HUES48 (cell line): ENCODE data around the gene DLG2.
A peak's percentile ranks its signal among the peaks of the same experiment; 100 is the strongest.

ENCODE experiments used
- H3K27ac ChIP-seq: one replicate; pipeline ENCODE4 v1.7.0; 2013; ENCODE audit warnings: low read depth, low read length, inconsistent platforms
- H3K27me3 ChIP-seq: 2 replicates; pipeline ENCODE4 v1.6.1; 2013; ENCODE audit warnings: mild to moderate bottlenecking, low read length; ENCODE audit not compliant: control insufficient read depth, insufficient read depth
- H3K36me3 ChIP-seq: 2 replicates; pipeline ENCODE4 v1.6.1; 2013; ENCODE audit warnings: low read length; ENCODE audit not compliant: control insufficient read depth, insufficient read depth
- H3K4me1 ChIP-seq: 2 replicates; pipeline ENCODE4 v1.6.1; 2013; ENCODE audit warnings: mild to moderate bottlenecking, low read length; ENCODE audit not compliant: control insufficient read depth, insufficient read depth
- H3K4me3 ChIP-seq: 2 replicates; pipeline ENCODE4 v1.5.1; 2013; ENCODE audit warnings: mild to moderate bottlenecking, low read depth, low read length
- H3K9ac ChIP-seq: 2 replicates; pipeline ENCODE4 v1.6.1; 2013; ENCODE audit warnings: mild to moderate bottlenecking, low read depth, low read length, moderate library complexity
- H3K9me3 ChIP-seq: 2 replicates; pipeline ENCODE4 v1.6.1; 2013; ENCODE audit warnings: low read length; ENCODE audit not compliant: control insufficient read depth, insufficient read depth

Gene DLG2

DNA sequence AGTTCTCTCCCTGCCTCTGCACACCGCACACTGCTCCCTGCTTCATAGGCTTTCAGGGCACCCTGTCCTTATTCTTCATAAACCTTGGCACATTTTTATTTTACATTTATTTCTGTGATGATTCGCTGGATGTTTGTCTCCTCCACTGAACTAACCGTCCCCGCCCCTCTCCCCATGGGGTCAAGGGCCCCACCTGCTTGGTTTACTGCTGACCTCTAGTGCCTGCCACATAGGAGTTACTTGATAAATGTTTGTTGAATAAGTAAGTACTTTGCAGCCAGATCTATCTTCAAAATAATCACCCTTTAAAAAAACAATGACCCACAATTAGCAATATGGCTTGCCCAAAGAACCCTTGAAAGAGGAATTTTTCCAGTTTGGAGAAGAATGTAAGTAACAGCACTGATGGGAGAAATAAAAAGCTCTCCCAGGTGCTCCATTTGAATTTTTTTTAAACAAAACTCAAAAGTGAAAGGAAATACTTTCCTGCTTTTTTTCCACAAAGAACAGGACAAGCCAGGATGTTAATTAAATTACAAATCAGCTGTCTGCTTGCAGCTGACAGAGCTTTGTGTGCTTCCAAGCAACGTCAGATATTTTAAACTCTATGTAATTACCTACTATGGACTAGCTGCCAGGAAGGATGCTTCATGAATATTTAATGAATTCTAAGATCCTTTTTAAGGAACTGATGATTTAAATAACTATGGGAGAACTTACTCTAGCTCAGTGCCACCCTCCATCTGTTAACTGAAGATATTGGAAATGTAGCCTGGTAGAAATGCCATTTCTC lies 1083.6 kb downstream of the DLG2 start:
- H3K27me3 ChIP-seq = no peaks in the 10 kb centered on the region
- peak overlapping the region; percentile 59 for H3K4me3 ChIP-seq
- peak overlapping the region; percentile 82 for H3K27ac ChIP-seq
- peak overlapping the region; percentile 72 for H3K9ac ChIP-seq
- no peaks in the 10 kb centered on the region for H3K36me3 ChIP-seq
- H3K9me3 ChIP-seq = no peaks in the 10 kb centered on the region
- H3K4me1 ChIP-seq = peaks cover 33% of the 10 kb centered on the region

DNA sequence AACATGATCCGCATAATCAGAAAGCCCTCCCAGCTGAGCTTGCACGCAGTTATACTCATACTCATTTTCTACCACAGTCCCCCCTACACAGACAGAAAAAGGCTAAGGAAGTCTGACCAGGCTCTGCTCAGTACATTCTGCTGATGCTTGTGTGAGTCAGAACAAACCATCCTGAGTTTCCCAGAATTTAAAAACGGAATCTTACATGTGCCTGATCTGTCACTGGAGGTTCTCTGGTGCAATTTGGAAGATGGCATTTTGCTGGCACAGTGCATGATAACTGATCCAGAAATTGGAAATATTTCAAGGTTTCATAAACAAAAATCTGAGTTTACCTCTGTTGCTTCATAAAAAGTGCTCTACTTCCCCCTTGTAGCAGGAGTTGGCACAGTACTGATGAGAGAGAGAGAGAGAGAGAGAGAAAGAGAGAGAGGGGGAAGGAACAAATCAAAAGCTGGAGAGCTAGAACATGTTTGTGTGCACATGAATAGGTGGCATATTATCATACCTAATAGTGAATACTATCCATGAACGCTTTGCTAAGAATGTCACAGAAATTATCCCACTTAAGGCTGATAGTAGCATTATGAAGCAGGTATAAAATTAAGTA lies 1085.3 kb downstream of the DLG2 start:
- no peaks in the 10 kb centered on the region for H3K9me3 ChIP-seq

DNA sequence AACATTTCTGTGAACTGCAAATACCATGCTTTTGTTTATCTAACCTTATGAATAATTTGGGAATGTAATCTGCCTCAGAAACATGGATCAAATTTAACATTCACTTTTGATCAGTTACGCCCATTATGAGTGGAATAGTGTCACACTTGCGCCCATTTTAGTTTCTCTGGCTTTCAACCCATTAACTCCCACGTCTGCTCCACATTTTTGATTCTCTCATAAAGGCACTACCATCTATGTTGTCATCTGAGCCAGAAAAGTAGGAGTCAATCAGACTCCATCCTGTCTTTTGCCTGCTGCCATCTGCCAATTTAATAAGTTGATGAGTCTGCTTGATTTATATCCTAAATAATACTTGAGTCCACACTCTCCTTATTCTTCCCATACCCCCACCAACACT lies 1090.7 kb downstream of the DLG2 start:
- H3K4me1 ChIP-seq = peaks cover 4% of the 10 kb centered on the region; the same call in 1 of the 2 replicates

More for the DNA sequence above, 1085.3 kb downstream of the DLG2 start:
- H3K27me3 ChIP-seq = no peaks in the 10 kb centered on the region
- H3K4me1 ChIP-seq = peaks cover 33% of the 10 kb centered on the region
- no peaks in the 10 kb centered on the region for H3K36me3 ChIP-seq
- no peak overlapping the region for H3K9ac ChIP-seq
- H3K27ac ChIP-seq = no peak overlapping the region
- H3K4me3 ChIP-seq = no peak overlapping the region

DNA sequence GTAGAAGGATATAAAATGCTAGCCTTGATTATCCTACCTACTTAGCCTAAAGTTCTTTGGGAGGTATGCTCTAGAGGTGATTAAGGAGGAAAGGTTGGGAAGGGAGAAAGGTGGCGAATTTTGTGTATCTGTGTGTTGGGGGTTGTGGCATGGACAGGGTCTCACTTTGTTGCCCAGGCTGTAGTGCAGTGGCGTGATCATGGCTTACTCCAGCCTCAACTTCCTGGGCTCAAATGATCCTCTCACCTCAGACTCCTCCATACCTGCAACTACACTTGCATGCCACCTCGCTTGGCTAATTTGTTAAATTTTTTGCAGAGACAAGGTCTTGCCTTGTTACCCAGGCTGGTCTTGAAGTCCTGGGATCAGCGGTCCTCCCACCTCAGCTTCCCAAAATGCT lies 1094.8 kb downstream of the DLG2 start:
- Histone ChIP-seq H3K9ac (no peak overlapping the region), H3K27ac (no peak overlapping the region), H3K9me3 (no peaks in the 10 kb centered on the region), H3K4me3 (no peak overlapping the region), H3K27me3 (no peaks in the 10 kb centered on the region), H3K36me3 (no peaks in the 10 kb centered on the region), H3K4me1 (peaks cover 8% of the 10 kb centered on the region)

More for the DNA sequence above, 1090.7 kb downstream of the DLG2 start:
- no peak overlapping the region for H3K9ac ChIP-seq
- H3K36me3 ChIP-seq = no peaks in the 10 kb centered on the region
- no peak overlapping the region for H3K4me3 ChIP-seq
- H3K27me3 ChIP-seq = no peaks in the 10 kb centered on the region
- H3K9me3 ChIP-seq = no peaks in the 10 kb centered on the region
- no peak overlapping the region for H3K27ac ChIP-seq

DNA sequence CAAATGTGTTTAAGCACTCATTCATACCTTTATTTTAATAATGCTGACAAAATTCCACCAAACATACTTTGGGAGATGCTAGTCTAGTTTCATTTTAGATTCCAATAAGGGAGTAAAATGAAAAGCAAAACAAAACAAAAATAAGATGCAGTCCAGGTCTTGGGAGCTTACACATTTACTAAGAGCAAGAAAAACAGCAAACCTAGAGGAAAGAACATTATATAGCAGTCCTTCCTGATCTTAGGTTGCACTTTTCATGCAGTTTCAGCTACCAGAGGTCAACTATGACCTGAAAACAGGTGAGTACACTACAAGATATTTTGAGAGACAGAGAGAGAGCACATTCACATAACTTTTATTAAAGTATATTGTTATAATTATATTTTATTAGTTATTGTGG lies 1100.9 kb downstream of the DLG2 start:
- Histone ChIP-seq H3K27me3 (no peaks in the 10 kb centered on the region), H3K9me3 (no peaks in the 10 kb centered on the region), H3K36me3 (no peaks in the 10 kb centered on the region), H3K9ac (no peak overlapping the region), H3K4me1 (peaks cover 7% of the 10 kb centered on the region), H3K4me3 (no peak overlapping the region), H3K27ac (no peak overlapping the region)

DNA sequence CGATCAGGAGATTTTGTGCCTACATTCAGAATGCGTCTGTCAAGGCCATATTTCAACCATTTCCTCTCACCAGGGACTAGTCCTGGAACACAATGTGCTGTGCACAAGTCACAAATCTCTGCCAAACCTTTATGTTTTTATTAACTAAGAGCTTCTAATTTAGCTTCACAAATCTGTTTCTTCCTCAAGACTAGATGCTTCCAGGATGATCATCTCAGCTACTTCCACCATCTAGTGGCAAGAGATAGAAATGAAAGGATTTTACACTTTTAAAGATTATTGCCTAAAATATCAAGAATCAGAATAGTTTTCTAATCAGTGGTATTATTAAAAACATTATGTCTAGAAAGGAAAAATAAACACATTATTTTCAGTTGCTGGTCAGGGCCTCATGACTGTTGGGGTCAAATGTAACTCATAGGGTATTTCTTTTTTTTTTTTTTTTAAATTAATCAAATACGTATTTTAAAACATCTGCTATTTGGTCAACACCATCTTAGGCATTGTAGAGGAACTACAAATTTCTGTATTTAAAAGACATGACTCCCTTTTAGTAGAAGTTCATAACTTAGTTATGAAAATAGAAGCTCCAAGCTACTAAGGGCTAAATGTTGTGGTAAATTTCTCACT lies 1102.6 kb downstream of the DLG2 start:
- H3K36me3 ChIP-seq = no peaks in the 10 kb centered on the region
- H3K27ac ChIP-seq = no peak overlapping the region
- H3K4me1 ChIP-seq = peaks cover 5% of the 10 kb centered on the region; the same call in 1 of the 2 replicates
- no peak overlapping the region for H3K4me3 ChIP-seq
- no peaks in the 10 kb centered on the region for H3K9me3 ChIP-seq
- no peak overlapping the region for H3K9ac ChIP-seq
- H3K27me3 ChIP-seq = no peaks in the 10 kb centered on the region

DNA sequence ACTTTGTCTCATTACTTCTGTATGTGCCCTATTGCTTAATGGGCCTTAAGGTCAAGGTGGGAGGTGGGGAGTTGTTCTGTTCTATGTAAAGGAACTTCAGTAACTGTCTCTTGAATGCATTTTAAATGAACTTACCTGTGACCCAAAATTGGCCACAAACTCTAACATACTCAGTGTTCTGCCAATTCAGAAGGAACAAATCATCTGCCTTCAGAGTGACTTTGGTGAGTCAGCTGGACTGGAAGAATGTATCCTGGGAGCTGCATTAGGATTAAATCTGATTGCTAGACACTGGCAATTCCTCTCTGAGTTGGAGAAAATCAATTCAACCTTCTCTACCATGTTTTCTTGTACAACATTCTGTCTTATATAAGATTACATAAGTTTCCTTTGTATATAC lies 1104.8 kb downstream of the DLG2 start:
- H3K27me3 ChIP-seq = no peaks in the 10 kb centered on the region

DNA sequence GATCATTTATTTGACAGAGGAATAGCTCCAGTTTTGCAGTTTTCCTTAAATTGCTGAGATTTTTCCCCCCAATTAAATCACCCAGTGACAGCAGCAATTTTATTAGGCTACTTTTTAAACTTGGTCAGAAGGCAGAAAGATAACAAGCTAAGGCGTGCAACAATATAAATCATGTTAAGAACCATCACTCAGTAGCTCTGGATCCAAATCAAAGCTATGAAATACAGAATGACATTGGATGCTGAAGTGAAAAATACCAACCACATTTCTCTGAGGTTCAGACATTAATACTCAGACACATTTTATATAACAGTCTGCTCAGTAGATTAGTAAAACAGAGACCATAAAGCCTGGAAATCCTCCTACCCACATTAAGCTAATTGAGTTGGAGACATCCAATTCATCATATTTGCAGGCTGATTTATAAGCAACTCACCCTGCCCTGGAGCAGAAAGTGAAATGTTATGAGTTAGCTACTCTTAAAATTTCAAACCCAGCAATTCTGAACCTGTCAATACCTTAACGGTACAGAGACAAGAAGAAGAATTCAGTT lies 1108.4 kb downstream of the DLG2 start:
- no peak overlapping the region for H3K9ac ChIP-seq
- no peaks in the 10 kb centered on the region for H3K36me3 ChIP-seq
- H3K27me3 ChIP-seq = no peaks in the 10 kb centered on the region
- no peak overlapping the region for H3K27ac ChIP-seq
- H3K9me3 ChIP-seq = no peaks in the 10 kb centered on the region
- no peak overlapping the region for H3K4me3 ChIP-seq
- peaks cover 8% of the 10 kb centered on the region for H3K4me1 ChIP-seq

More for the DNA sequence above, 1104.8 kb downstream of the DLG2 start:
- Histone ChIP-seq H3K9me3 (no peaks in the 10 kb centered on the region), H3K4me3 (no peak overlapping the region), H3K9ac (no peak overlapping the region), H3K4me1 (peaks cover 5% of the 10 kb centered on the region; the same call in 1 of the 2 replicates), H3K36me3 (no peaks in the 10 kb centered on the region), H3K27ac (no peak overlapping the region)

DNA sequence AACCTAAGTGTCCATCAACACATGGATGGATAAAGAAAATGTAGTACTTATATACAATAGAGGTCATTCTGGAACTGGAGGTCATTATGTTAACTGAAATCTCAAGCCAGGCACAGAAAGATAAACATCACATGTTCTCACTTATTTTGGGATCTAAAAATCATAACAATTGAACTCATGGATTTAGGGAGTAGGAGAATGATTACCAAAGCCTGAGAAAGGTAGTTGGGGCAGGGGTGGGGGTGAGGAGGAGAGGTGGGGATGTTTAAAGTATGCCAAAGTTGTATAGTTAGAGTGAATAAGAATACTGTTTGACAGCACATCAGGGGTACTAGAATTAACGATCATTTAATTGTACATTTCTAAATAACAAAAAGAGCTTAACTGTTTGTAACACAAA lies 1112.7 kb downstream of the DLG2 start:
- no peak overlapping the region for H3K27ac ChIP-seq
- H3K36me3 ChIP-seq = no peaks in the 10 kb centered on the region
- H3K9me3 ChIP-seq = no peaks in the 10 kb centered on the region
- no peaks in the 10 kb centered on the region for H3K27me3 ChIP-seq
- H3K9ac ChIP-seq = no peak overlapping the region
- H3K4me3 ChIP-seq = no peak overlapping the region
- peaks cover 8% of the 10 kb centered on the region for H3K4me1 ChIP-seq

DNA sequence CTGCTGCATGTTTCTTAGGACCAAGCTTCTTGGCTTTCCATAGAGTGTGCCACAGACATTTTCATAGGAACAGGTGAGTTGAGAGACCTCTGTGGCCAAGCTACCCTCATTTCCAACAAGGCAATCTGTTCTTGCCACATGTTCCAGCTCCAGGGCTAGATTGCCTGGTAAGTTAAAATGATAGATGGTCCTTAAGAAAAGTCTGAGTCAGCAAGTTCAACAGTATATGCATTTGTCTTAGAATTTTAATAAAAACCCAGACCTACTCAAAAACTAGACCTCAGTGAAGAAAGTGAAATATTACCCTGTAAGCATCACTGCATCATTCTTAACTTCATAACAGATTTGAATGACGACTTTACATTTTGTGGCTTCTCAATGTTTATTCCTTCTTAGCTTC lies 1123.6 kb downstream of the DLG2 start:
- H3K27me3 ChIP-seq = no peaks in the 10 kb centered on the region
- no peak overlapping the region for H3K9ac ChIP-seq
- H3K4me3 ChIP-seq = no peak overlapping the region
- H3K9me3 ChIP-seq = no peaks in the 10 kb centered on the region
- no peak overlapping the region for H3K27ac ChIP-seq
- no peaks in the 10 kb centered on the region for H3K4me1 ChIP-seq
- H3K36me3 ChIP-seq = no peaks in the 10 kb centered on the region

DNA sequence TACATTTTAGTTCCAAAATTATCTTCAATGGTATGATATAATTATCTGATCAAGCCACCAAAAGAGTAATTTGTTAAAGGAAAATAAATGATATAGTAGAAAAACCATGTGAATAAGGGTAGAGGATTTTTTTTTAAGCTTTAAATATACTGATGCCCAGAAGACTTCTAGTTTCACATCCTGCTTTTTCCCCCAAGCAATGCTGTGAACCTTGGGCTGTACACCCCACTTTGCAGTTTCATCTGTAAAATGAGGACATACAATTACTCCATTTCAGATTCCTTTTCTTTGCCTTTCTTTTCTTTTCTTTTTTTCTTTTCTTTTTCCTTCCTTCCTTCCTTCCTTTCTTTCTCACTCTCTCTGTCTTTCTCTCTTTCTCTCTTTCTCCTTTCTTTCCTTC lies 1125.4 kb downstream of the DLG2 start:
- Histone ChIP-seq H3K4me3 (no peak overlapping the region), H3K36me3 (no peaks in the 10 kb centered on the region), H3K4me1 (no peaks in the 10 kb centered on the region), H3K27ac (no peak overlapping the region), H3K9me3 (no peaks in the 10 kb centered on the region), H3K27me3 (no peaks in the 10 kb centered on the region), H3K9ac (no peak overlapping the region)
